Measurements from ENCODE around the gene DLGAP5. TPM values are rescaled to one million over a fixed set of nuclear protein-coding genes. Genes with fewer than 3 reads are reported as not detected.

DLGAP5 gene
- total and polyA plus RNA-seq, 9 donors, result 0.43 to 0.69 (median 0.47) TPM; not detected in 4

DNA sequence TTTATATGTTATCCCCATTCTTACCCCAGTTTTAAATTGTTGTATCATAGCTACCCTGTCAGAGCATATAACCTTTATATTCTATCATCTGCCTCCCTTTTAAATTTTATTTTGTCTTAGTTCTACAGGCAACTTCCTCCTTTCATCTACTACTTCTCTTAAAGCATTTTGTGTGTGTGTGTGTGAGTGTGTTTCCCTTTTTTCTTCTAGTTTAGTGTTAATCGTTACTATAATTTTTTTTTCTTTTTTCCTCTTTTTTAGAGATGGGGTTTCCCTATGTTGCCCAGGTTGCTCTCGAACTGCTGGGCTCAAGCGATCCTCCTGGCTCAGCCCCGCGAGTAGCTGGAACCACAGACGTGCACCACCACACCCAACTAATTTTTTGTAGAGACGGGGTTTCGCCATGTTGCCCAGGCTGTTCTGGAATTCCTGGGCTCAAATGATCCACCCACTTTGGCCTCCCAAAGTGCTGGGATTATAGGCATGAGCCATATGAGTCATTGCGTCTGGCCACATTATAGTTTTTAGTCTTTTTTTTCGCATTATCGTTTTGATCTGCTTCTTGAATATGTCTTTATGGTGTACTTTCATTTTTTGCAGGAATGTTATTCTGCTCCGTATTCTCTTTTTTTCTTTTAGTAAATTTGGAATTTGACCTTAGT is 46.8 kb upstream of the DLGAP5 start:
- 87 to 89% (median 89%) methylated on average over 12 of the region's 12 CpGs for WGBS, 3 donors

DNA sequence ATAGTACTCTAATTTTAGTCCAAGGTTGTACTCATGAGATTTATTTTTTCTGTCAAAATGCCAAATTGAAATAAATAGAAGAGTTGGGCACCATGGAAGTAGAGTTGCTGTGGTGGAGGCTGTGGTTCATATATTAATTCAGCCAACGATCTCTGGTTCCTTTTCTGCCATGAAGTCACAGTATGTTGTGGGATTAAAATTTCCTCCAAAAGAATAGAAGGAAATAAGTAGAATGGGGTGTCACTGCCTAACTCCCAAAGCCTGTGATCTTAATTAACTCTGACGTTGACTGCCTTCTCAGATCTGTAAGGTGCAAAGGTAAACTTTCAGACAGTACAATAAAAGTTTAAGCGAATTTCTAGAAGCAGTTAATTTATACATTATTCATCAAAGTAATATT is 42.2 kb upstream of the DLGAP5 start:
- DNase-seq, result no peak
- intact Hi-C loops (cut with DNase I), result no loop called here
- Histone ChIP-seq H3K4me3 (no peak overlapping the region), H3K27ac (no peak overlapping the region), H3K27me3 (no peaks in the 10 kb centered on the region), H3K36me3 (no peaks in the 10 kb centered on the region), H3K4me1 (ENCODE audit: insufficient read depth) (no peaks in the 10 kb centered on the region), H3K9me3 (no peaks in the 10 kb centered on the region)
- TF ChIP-seq POLR2A (IDR thresholded peaks at IDR 0.05), result no peak
- WGBS, 3 donors, result 39 to 53% (median 44%) methylated on average over 3 of the region's 3 CpGs

More for the DNA sequence above, 46.8 kb upstream of the DLGAP5 start:
- no peak overlapping the region for H3K27ac ChIP-seq
- H3K9me3 ChIP-seq, result no peaks in the 10 kb centered on the region
- H3K4me3 ChIP-seq, result no peak overlapping the region
- H3K27me3 ChIP-seq, result no peaks in the 10 kb centered on the region
- no peak for DNase-seq
- intact Hi-C loops (cut with DNase I), result no loop called here
- H3K36me3 ChIP-seq, result no peaks in the 10 kb centered on the region
- TF ChIP-seq, protein P1, sequence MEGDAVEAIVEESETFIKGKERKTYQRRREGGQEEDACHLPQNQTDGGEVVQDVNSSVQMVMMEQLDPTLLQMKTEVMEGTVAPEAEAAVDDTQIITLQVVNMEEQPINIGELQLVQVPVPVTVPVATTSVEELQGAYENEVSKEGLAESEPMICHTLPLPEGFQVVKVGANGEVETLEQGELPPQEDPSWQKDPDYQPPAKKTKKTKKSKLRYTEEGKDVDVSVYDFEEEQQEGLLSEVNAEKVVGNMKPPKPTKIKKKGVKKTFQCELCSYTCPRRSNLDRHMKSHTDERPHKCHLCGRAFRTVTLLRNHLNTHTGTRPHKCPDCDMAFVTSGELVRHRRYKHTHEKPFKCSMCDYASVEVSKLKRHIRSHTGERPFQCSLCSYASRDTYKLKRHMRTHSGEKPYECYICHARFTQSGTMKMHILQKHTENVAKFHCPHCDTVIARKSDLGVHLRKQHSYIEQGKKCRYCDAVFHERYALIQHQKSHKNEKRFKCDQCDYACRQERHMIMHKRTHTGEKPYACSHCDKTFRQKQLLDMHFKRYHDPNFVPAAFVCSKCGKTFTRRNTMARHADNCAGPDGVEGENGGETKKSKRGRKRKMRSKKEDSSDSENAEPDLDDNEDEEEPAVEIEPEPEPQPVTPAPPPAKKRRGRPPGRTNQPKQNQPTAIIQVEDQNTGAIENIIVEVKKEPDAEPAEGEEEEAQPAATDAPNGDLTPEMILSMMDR (IDR thresholded peaks at IDR 0.05), result no peak
- TF ChIP-seq POLR2A (IDR thresholded peaks at IDR 0.05), result no peak
- no peak for TF ChIP-seq EP300 (IDR thresholded peaks at IDR 0.05)
- H3K4me1 ChIP-seq (ENCODE audit: insufficient read depth), result no peaks in the 10 kb centered on the region

DNA sequence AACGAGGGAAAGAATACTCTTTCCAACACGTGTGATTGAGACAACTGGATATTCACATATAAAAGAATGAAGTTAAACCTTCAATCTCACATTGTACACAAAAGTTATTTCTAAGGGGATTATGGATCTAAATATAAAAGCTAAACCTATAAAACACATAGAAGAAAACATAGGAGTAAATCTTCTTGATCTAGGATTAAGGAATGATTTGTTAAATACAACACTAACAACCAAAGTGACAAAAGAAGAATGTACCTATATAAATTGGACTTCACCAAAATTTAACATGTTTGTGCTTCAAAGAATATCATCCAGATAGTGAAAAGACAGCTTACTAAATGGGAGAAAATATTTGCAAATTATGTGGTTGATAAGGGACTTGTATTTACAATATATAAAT is 36.9 kb upstream of the DLGAP5 start:
- no peaks in the 10 kb centered on the region for H3K27me3 ChIP-seq
- intact Hi-C loops (cut with DNase I), result no loop called here
- no peak overlapping the region for H3K27ac ChIP-seq
- DNase-seq, result no peak
- WGBS, 3 donors, result 81 to 84% (median 83%) methylated on average over 2 of the region's 2 CpGs
- H3K4me1 ChIP-seq (ENCODE audit: insufficient read depth), result no peaks in the 10 kb centered on the region
- TF ChIP-seq, protein P1 (IDR thresholded peaks at IDR 0.05), result no peak
- TF ChIP-seq POLR2A (IDR thresholded peaks at IDR 0.05) (no peak), EP300 (IDR thresholded peaks at IDR 0.05) (no peak)
- no peaks in the 10 kb centered on the region for H3K9me3 ChIP-seq
- H3K36me3 ChIP-seq, result no peaks in the 10 kb centered on the region
- no peak overlapping the region for H3K4me3 ChIP-seq

DNA sequence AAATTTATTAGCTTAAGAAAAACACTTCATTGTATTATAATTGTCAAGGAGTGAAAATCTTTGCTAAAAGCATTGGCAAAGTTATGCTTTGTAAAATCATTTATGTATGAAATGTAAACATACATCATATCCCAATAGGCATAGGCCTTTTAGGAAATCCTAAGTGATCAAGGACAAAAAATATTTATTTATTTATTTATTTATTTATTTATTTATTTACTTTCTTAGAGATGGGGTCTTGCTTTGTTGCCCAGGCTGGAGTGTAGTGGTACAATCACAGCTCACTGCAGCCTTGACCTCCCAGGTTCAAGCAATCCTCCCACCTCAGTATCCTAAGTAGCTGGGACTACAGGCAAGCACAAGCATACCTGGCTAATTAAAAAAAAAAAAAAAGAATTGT is 32.0 kb upstream of the DLGAP5 start:
- intact Hi-C loops (cut with DNase I), result no loop called here

DNA sequence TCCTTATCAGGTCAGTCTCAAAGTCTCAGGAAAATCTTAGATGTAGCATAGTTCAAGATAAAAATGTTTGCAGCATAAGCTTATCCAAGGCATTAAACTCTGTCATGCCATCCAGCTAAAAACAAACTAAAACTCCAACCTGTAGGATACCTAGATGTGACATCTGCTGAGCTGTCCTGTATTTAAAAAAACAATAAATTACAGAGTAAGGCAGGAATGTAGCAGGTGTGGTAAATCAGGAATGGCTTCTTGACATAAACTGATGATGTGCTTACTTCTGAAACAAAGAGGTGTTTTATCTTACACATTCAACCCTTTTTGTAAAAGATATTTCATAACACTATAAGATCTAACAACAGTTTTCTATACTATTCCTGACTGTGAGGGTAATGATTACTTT is 30.6 kb upstream of the DLGAP5 start:
- Histone ChIP-seq H3K27ac (no peak overlapping the region), H3K36me3 (no peaks in the 10 kb centered on the region), H3K9me3 (no peaks in the 10 kb centered on the region), H3K4me3 (no peak overlapping the region), H3K4me1 (ENCODE audit: insufficient read depth) (no peaks in the 10 kb centered on the region), H3K27me3 (no peaks in the 10 kb centered on the region)
- DNase-seq, result no peak
- intact Hi-C loops (cut with DNase I), result no loop called here
- TF ChIP-seq EP300 (IDR thresholded peaks at IDR 0.05), result no peak
- TF ChIP-seq POLR2A (IDR thresholded peaks at IDR 0.05), result no peak

More for the DNA sequence above, 32.0 kb upstream of the DLGAP5 start:
- Histone ChIP-seq H3K4me1 (ENCODE audit: insufficient read depth) (no peaks in the 10 kb centered on the region), H3K4me3 (no peak overlapping the region), H3K27ac (no peak overlapping the region), H3K27me3 (no peaks in the 10 kb centered on the region), H3K36me3 (no peaks in the 10 kb centered on the region), H3K9me3 (no peaks in the 10 kb centered on the region)
- TF ChIP-seq POLR2A (IDR thresholded peaks at IDR 0.05), result no peak
- TF ChIP-seq EP300 (IDR thresholded peaks at IDR 0.05), result no peak
- TF ChIP-seq, protein P1 (IDR thresholded peaks at IDR 0.05), result no peak
- no peak for DNase-seq
